MCF 10A (cell line): ENCODE results near the gene NDUFC2. TPM values are rescaled to one million over a fixed set of nuclear protein-coding genes. Genes with fewer than 3 reads are reported as not detected.

ENCODE experiments used
- BruUV-seq: library from RNA; stranded (reverse); fragments of 400-500 nt; replicated peaks from 2 replicates; lab custom pipeline; 2021; lab: Mats Ljungman, UMichigan
- CTCF ChIA-PET: fragments of 300-600 bp; sonication (Branson Sonifier 250); formaldehyde crosslinking; extraction: SDS; loops from one replicate; lab custom pipeline; 2021; ENCODE audit warnings: antibody characterized with exemption, inconsistent platforms; lab: Yijun Ruan, JAX
- POLR2A ChIA-PET: fragments of 300-600, 350-650 bp; sonication (Branson Sonifier 250); formaldehyde crosslinking; extraction: SDS; loops from one replicate; lab custom pipeline; 2020; ENCODE audit warnings: antibody characterized with exemption, inconsistent platforms; lab: Yijun Ruan, JAX
- DNase-seq: peaks from one replicate; pipeline ENCODE4 v3.0.0-alpha.2; 2018; ENCODE audit not compliant: unreplicated experiment
- H3K27ac Mint-ChIP-seq: one replicate; pipeline ENCODE4 v1.8.0; 2022; ENCODE audit warnings: mild to moderate bottlenecking, low read depth, mixed read lengths; ENCODE audit not compliant: unreplicated experiment
- H3K27me3 Mint-ChIP-seq: one replicate; pipeline ENCODE4 v1.8.0; 2022; ENCODE audit warnings: mixed read lengths; ENCODE audit not compliant: insufficient read depth, unreplicated experiment
- H3K36me3 Mint-ChIP-seq: one replicate; pipeline ENCODE4 v1.8.0; 2022; ENCODE audit warnings: mild to moderate bottlenecking, moderate library complexity, mixed read lengths; ENCODE audit not compliant: insufficient read depth, unreplicated experiment
- H3K4me1 Mint-ChIP-seq: one replicate; pipeline ENCODE4 v1.8.0; 2022; ENCODE audit warnings: mixed read lengths; ENCODE audit not compliant: insufficient read depth, unreplicated experiment
- H3K4me3 Mint-ChIP-seq: one replicate; pipeline ENCODE4 v1.8.0; 2022; ENCODE audit warnings: mild to moderate bottlenecking, moderate library complexity, mixed read lengths; ENCODE audit not compliant: unreplicated experiment
- H3K9me3 Mint-ChIP-seq: one replicate; pipeline ENCODE4 v1.8.0; 2022; ENCODE audit warnings: mixed read lengths; ENCODE audit not compliant: unreplicated experiment
- CTCF ChIP-seq: fragments of 200-600 bp; IDR thresholded peaks from one replicate; pipeline ENCODE4 v1.8.0; 2022; ENCODE audit warnings: antibody characterized with exemption, mild to moderate bottlenecking; ENCODE audit not compliant: unreplicated experiment
- intact Hi-C: fragments of 100-400 bp; cut with micrococcal nuclease; formaldehyde crosslinking; loops from 2 replicates; pipeline ENCODE4 v1.14.1; 2022
- total RNA-seq: library from RNA; stranded (reverse); gene quantifications from 2 replicates; pipeline ENCODE4 v1.2.3, GENCODE V29; 2022

NDUFC2 gene
- total RNA-seq, 1 experiment from 2014 or later, result 186 TPM

GRCh38 chr11:78037056-78037455 is 42.6 kb downstream of the NDUFC2 start:
- H3K4me1 Mint-ChIP-seq, result peaks cover 25% of the 10 kb centered on the region
- POLR2A ChIA-PET, result interaction anchor here (0.7 to 1.1 kb wide), 2 partner anchors 43 to 216 kb away, joined by 3 read pairs; partner anchors contain the start of genes AAMDC and NDUFC2
- H3K4me3 Mint-ChIP-seq, result no peak overlapping the region

GRCh38 chr11:78036313-78036712 is 43.3 kb downstream of the NDUFC2 start:
- peaks cover 25% of the 10 kb centered on the region for H3K4me1 Mint-ChIP-seq
- no peak for DNase-seq
- no peaks in the 10 kb centered on the region for H3K36me3 Mint-ChIP-seq
- intact Hi-C loops, result no loop called here
- ChIA-PET POLR2A (no interaction called here), CTCF (interaction anchor here (0.6 to 2.9 kb wide), 2 partner anchors 9 to 10 kb away, joined by 3 to 26 read pairs; no protein-coding TSS in a partner anchor)
- H3K9me3 Mint-ChIP-seq, result no peaks in the 10 kb centered on the region
- H3K4me3 Mint-ChIP-seq, result no peak overlapping the region
- H3K27ac Mint-ChIP-seq, result no peak overlapping the region
- no TSS peak for BruUV-seq
- H3K27me3 Mint-ChIP-seq, result no peaks in the 10 kb centered on the region
- no peak for TF ChIP-seq CTCF

More at GRCh38 chr11:78037056-78037455, 42.6 kb downstream of the NDUFC2 start:
- Mint-ChIP-seq H3K9me3 (no peaks in the 10 kb centered on the region), H3K27me3 (no peaks in the 10 kb centered on the region), H3K36me3 (no peaks in the 10 kb centered on the region), H3K27ac (no peak overlapping the region)
- DNase-seq, result no peak
- no TSS peak for BruUV-seq
- intact Hi-C loops, result no loop called here
- no peak for TF ChIP-seq CTCF
- CTCF ChIA-PET, result interaction anchor here (2.9 kb wide), 1 partner anchor 9 kb away, joined by 26 read pairs; no protein-coding TSS in a partner anchor

- no peak overlapping the region for H3K27ac Mint-ChIP-seq
Measured at GRCh38 chr11:78034623-78035022, 45.0 kb downstream of the NDUFC2 start.

GRCh38 chr11:78033040-78033439 is 46.6 kb downstream of the NDUFC2 start:
- no TSS peak for BruUV-seq
- H3K9me3 Mint-ChIP-seq, result no peaks in the 10 kb centered on the region

More at GRCh38 chr11:78034623-78035022, 45.0 kb downstream of the NDUFC2 start:
- peaks cover 24% of the 10 kb centered on the region for H3K4me1 Mint-ChIP-seq
- no peaks in the 10 kb centered on the region for H3K9me3 Mint-ChIP-seq
- intact Hi-C loops, result no loop called here
- no peaks in the 10 kb centered on the region for H3K36me3 Mint-ChIP-seq
- ChIA-PET CTCF (interaction anchor here (2.9 kb wide), 1 partner anchor 11 kb away, joined by 26 read pairs; no protein-coding TSS in a partner anchor), POLR2A (interaction anchor here (1.2 kb wide), 1 partner anchor 40 kb away, joined by 3 read pairs; no protein-coding TSS in a partner anchor)
- no TSS peak for BruUV-seq
- H3K4me3 Mint-ChIP-seq, result no peak overlapping the region
- no peak for TF ChIP-seq CTCF
- no peak for DNase-seq
- H3K27me3 Mint-ChIP-seq, result no peaks in the 10 kb centered on the region

More at GRCh38 chr11:78033040-78033439, 46.6 kb downstream of the NDUFC2 start:
- TF ChIP-seq CTCF, result no peak
- intact Hi-C loops, result no loop called here
- Mint-ChIP-seq H3K27me3 (no peaks in the 10 kb centered on the region), H3K27ac (no peak overlapping the region), H3K4me1 (peaks cover 28% of the 10 kb centered on the region), H3K36me3 (peaks cover 5% of the 10 kb centered on the region), H3K4me3 (no peak overlapping the region)
- CTCF ChIA-PET, result interaction anchor here (4.7 kb wide), 1 partner anchor 13 kb away, joined by 23 read pairs; no protein-coding TSS in a partner anchor
- POLR2A ChIA-PET, result interaction anchor here (3.3 kb wide), 1 partner anchor 38 kb away, joined by 9 read pairs; the partner anchor contains the start of gene INTS4
- no peak for DNase-seq
